K562 (cell line): ENCODE measurements around the gene INPP4B. TPM values are rescaled to one million over a fixed set of nuclear protein-coding genes. Genes with fewer than 3 reads are reported as not detected.

ENCODE experiments used
- ATAC-seq: fragments of 200-7000 bp; cut with Tn5 transposase; 3 replicates; pipeline ENCODE4 v1.9.1; 2020; ENCODE audit warnings: moderate library complexity
- BruUV-seq: library from RNA; stranded (reverse); fragments of 400-500 nt; replicated peaks from 2 replicates; lab custom pipeline; 2021; lab: Mats Ljungman, UMichigan
- CTCF ChIA-PET: fragments of 300-600 bp; formaldehyde crosslinking; extraction: SDS; loops from one replicate; lab custom pipeline; 2021; ENCODE audit warnings: low intra/inter-chr PET ratio; lab: Yijun Ruan, JAX
- POLR2A ChIA-PET: fragments of 300-600, 350-650 bp; sonication (Branson Sonifier 250); formaldehyde crosslinking; extraction: SDS; loops from one replicate; lab custom pipeline; 2021; ENCODE audit warnings: antibody characterized with exemption, inconsistent platforms; lab: Yijun Ruan, JAX
- DNase-seq, 4 experiments: peaks; one replicate each; pipeline versions ENCODE4 v3.0.0 to v3.0.0-alpha.2; 2011 to 2018; ENCODE audit warnings: low spot score in 3 of 4, mixed read lengths in 3 of 4; ENCODE audit errors: extremely low read depth in 1 of 4
- FAIRE-seq: peaks from 2 replicates; lab custom pipeline; 2011; peaks lifted over from hg19 to GRCh38; lab: Jason Lieb, UNC
- H2AFZ ChIP-seq: 2 replicates; pipeline ENCODE4 v1.6.0; 2011; ENCODE audit warnings: low read depth, low read length, control low read depth, inconsistent platforms
- H3K27ac ChIP-seq: fragments of 200-600 bp; 3 replicates; pipeline ENCODE4 v1.8.0; 2011; ENCODE audit warnings: low read depth, mild to moderate bottlenecking, control low read depth, inconsistent platforms, low read length, moderate library complexity, mixed read lengths; ENCODE audit errors: extremely low read depth
- H3K27me3 ChIP-seq, 2 experiments: fragments of 300-600 bp in 1 of 2; 2 replicates in 1 of 2; 3 replicates in 1 of 2; pipeline versions ENCODE4 v1.6.0 to v1.8.0; 2011; ENCODE audit warnings: inconsistent platforms in 2 of 2, low read length in 2 of 2, mild to moderate bottlenecking in 1 of 2, mixed read lengths in 1 of 2, moderate library complexity in 1 of 2; ENCODE audit not compliant: control insufficient read depth in 2 of 2, insufficient read depth in 2 of 2
- H3K36me3 ChIP-seq: fragments of 300-600 bp; 3 replicates; pipeline ENCODE4 v1.8.0; 2011; ENCODE audit warnings: mild to moderate bottlenecking, low read length, inconsistent platforms; ENCODE audit not compliant: control insufficient read depth, insufficient read depth
- H3K4me1 ChIP-seq, 2 experiments: fragments of 200-600 bp in 1 of 2; replicated peaks in 1 of 2; 2 replicates in 1 of 2; 3 replicates in 1 of 2; pipeline versions ENCODE4 v1.5.1 to v1.8.0; 2011; ENCODE audit warnings: inconsistent platforms in 2 of 2, low read length in 2 of 2, mild to moderate bottlenecking in 1 of 2, mixed read lengths in 1 of 2, moderate library complexity in 1 of 2; ENCODE audit not compliant: control insufficient read depth in 2 of 2, insufficient read depth in 2 of 2
- H3K4me2 ChIP-seq: 2 replicates; pipeline ENCODE4 v1.6.1; 2011; ENCODE audit warnings: low read length, control low read depth, inconsistent platforms, mixed read lengths; ENCODE audit not compliant: insufficient read depth
- H3K4me3 ChIP-seq: fragments of 200-600 bp; sonication (generic), shearing (Covaris generic); 2 replicates; pipeline ENCODE4 v1.5.1; 2016; ENCODE audit warnings: control low read depth, inconsistent platforms
- H3K79me2 ChIP-seq: fragments of 200-600 bp; 3 replicates; pipeline ENCODE4 v1.8.0; 2011; ENCODE audit warnings: low read length, inconsistent platforms; ENCODE audit not compliant: control insufficient read depth, insufficient read depth
- H3K9ac ChIP-seq, 2 experiments: 2 replicates each; pipeline versions ENCODE4 v1.6.0 to v1.6.1; 2011; ENCODE audit warnings: low read depth in 2 of 2, low read length in 2 of 2, control low read depth in 1 of 2, inconsistent platforms in 1 of 2, mild to moderate bottlenecking in 1 of 2, mixed read lengths in 1 of 2; ENCODE audit not compliant: insufficient read depth in 1 of 2
- H3K9me1 ChIP-seq: one replicate; pipeline ENCODE4 v1.6.0; 2011; ENCODE audit warnings: inconsistent platforms, mild to moderate bottlenecking, low read length, moderate library complexity; ENCODE audit not compliant: control insufficient read depth, insufficient read depth
- H3K9me3 ChIP-seq: replicated peaks from 2 replicates; pipeline ENCODE4 v1.5.1; 2011; ENCODE audit warnings: low read depth, low read length, inconsistent platforms; ENCODE audit not compliant: control insufficient read depth, insufficient read depth
- H4K20me1 ChIP-seq: replicated peaks from 2 replicates; pipeline ENCODE4 v1.6.1; 2011; ENCODE audit warnings: low read length, inconsistent platforms, mixed read lengths; ENCODE audit not compliant: control insufficient read depth, insufficient read depth
- ADNP ChIP-seq: fragments of 200-800 bp; sonication (Bioruptor generic); IDR thresholded peaks from 2 replicates; pipeline ENCODE4 v1.6.1; 2016; ENCODE audit warnings: missing genetic modification characterization, missing compliant biosample characterization
- HDAC1 ChIP-seq, 2 experiments: fragments of 450-650 bp; IDR thresholded peaks; 2 replicates each; pipeline ENCODE4 v1.6.1; 2016 to 2017; ENCODE audit warnings: inconsistent platforms in 1 of 2, mild to moderate bottlenecking in 1 of 2, moderate library complexity in 1 of 2
- HNRNPH1 ChIP-seq: fragments of 200-400 bp; formaldehyde crosslinking; optimal IDR thresholded peaks from 2 replicates; pipeline ENCODE3; 2017; ENCODE audit warnings: low read depth, mild to moderate bottlenecking, low read length, moderate library complexity
- PCBP2 ChIP-seq: fragments of 200-400 bp; formaldehyde crosslinking; IDR thresholded peaks from 2 replicates; pipeline ENCODE4 v1.6.1; 2018; ENCODE audit warnings: low read length, low read depth, mild to moderate bottlenecking, moderate library complexity; ENCODE audit not compliant: poor library complexity, severe bottlenecking
- SNRNP70 ChIP-seq: fragments of 200-400 bp; formaldehyde crosslinking; optimal IDR thresholded peaks from 2 replicates; pipeline ENCODE3; 2017; ENCODE audit warnings: low read depth, low read length
- ZBTB26 ChIP-seq: fragments of 450-650 bp; formaldehyde crosslinking; IDR thresholded peaks from 2 replicates; pipeline ENCODE4 v1.4.0; 2022; ENCODE audit warnings: missing genetic modification characterization
- ZBTB40 ChIP-seq, 2 experiments: fragments of 450-650 bp in 1 of 2; sonication (generic) in 1 of 2; formaldehyde crosslinking in 1 of 2; IDR thresholded peaks; 2 replicates each; pipeline versions ENCODE4 v1.7.1 to v1.9.0; 2016 to 2022; ENCODE audit warnings: inconsistent platforms in 1 of 2, mild to moderate bottlenecking in 1 of 2, missing genetic modification reagents in 1 of 2
- ZNF174 ChIP-seq: fragments of 250-450 bp; sonication (Bioruptor Pico); IDR thresholded peaks from 2 replicates; pipeline ENCODE4 v1.4.0; 2020; ENCODE audit warnings: mild to moderate bottlenecking
- WGBS: fragments of 100-300 bp; shearing (Covaris generic); methylation state at CpG from one replicate; pipeline ENCODE4 v1.1.6; 2016; ENCODE audit warnings: low coverage, mixed read lengths; ENCODE audit not compliant: insufficient coverage; ENCODE audit errors: missing lambda C conversion rate; 5-methylcytosine and 5-hydroxymethylcytosine counted together
- in situ Hi-C: fragments of 300-500 bp; cut with MboI; formaldehyde crosslinking; loops from 4 replicates; pipeline ENCODE4 v1.15.0; 2018; ENCODE audit warnings: inconsistent platforms, mixed read lengths
- intact Hi-C: fragments of 100-400 bp; cut with micrococcal nuclease; formaldehyde crosslinking; loops from 2 replicates; pipeline ENCODE4 v1.14.2; 2022
- polyA plus RNA-seq, 8 experiments: library from polyadenylated mRNA; depleted of rRNA in 4 of 8; stranded (reverse) in 5 of 8; unstranded in 3 of 8; fragments of >200 nt; fragmentation: Nextera tagmentation in 2 of 8; fragmentation: Illumina TruSeq in 1 of 8; extraction: Ambion mirVana in 2 of 8; extraction: Trizol in 1 of 8; gene quantifications; 2 replicates each; pipeline versions ENCODE4 v1.2.1 to v1.2.3, GENCODE V29; 2011 to 2014; ENCODE audit warnings: inconsistent platforms in 1 of 8, missing spikeins in 1 of 8
- total RNA-seq, 7 experiments: library from RNA; depleted of rRNA in 6 of 7; stranded (reverse); fragments of >200 nt in 6 of 7; fragmentation: Illumina TruSeq in 2 of 7; extraction: Trizol in 2 of 7; gene quantifications; 2 replicates each; pipeline versions ENCODE4 v1.2.1 to v1.2.3, GENCODE V29; 2011 to 2021; ENCODE audit warnings: low replicate concordance in 1 of 7

Gene INPP4B
- total and polyA plus RNA-seq, 9 of the 15 experiments (the other 6 are each of a cell fraction or from before 2014, with no cell fraction given): 0.04 to 0.11 TPM; not detected in 7

GRCh38 chr4:142516686-142517526, 329.2 kb downstream of the INPP4B start:
- Histone ChIP-seq H3K9me3 (no peaks in the 10 kb centered on the region), H3K79me2 (no peaks in the 10 kb centered on the region), H4K20me1 (no peaks in the 10 kb centered on the region), H3K4me3 (no peak overlapping the region), H3K36me3 (no peaks in the 10 kb centered on the region), H3K27ac (no peak overlapping the region), H2AFZ (no peak overlapping the region), H3K9ac (no peak overlapping the region), H3K27me3 (no peaks in the 10 kb centered on the region), H3K4me1 (no peaks in the 10 kb centered on the region), H3K9me1 (no peaks in the 10 kb centered on the region), H3K4me2 (no peak overlapping the region)
- intact Hi-C loops (no loop called here), in situ Hi-C loops (no loop called here)
- ChIA-PET CTCF (no interaction called here), POLR2A (no interaction called here)
- TF ChIP-seq SNRNP70 (no peak), HDAC1 (IDR thresholded peaks at IDR 0.05) (no peak), ADNP (tag) (no peak), ZBTB26 (CRISPR knock-in tag) (no peak), ZNF174 (CRISPR knock-in tag) (no peak), ZBTB40 (IDR thresholded peaks at IDR 0.05) (no peak), ZBTB40 (CRISPR knock-in tag; IDR thresholded peaks at IDR 0.05) (no peak), HNRNPH1 (no peak), PCBP2 (no peak)
- no peak for DNase-seq
- 5% methylated on average over 4 of the region's 4 CpGs for WGBS
- no peak for FAIRE-seq
- ATAC-seq: no peak
- no TSS peak for BruUV-seq
